SH-SY5Y (cell line): ENCODE data around the gene FAM184A.

Experiments
- GATA2 ChIP-seq: IDR thresholded peaks from 2 replicates; pipeline ENCODE4 v1.6.1; 2011; ENCODE audit warnings: mild to moderate bottlenecking, low read depth, low read length
- GATA3 ChIP-seq: IDR thresholded peaks from 2 replicates; pipeline ENCODE4 v1.6.1; 2011; ENCODE audit warnings: low read depth, mild to moderate bottlenecking, low read length, moderate library complexity

- no peak for TF ChIP-seq GATA2
- no peak for TF ChIP-seq GATA3
These were observed 47.7 kb downstream of the FAM184A start for GRCh38 chr6:119030759-119031158.
